PFSK-1 (cell line): ENCODE data around the gene THRSP.

Experiments used
- POLR2AphosphoS5 ChIP-seq: IDR thresholded peaks from 2 replicates; pipeline ENCODE4 v1.6.1; 2012; ENCODE audit warnings: low read depth, mild to moderate bottlenecking, control low read depth, low read length, moderate library complexity
- TF ChIP-seq, protein P1 (sequence below), 2 experiments: IDR thresholded peaks; 2 replicates each; pipeline versions ENCODE4 v1.6.1 to v1.8.0; 2011 to 2012; ENCODE audit warnings: low read depth in 2 of 2, low read length in 2 of 2, control low read depth in 1 of 2, inconsistent platforms in 1 of 2, mild to moderate bottlenecking in 1 of 2, moderate library complexity in 1 of 2; ENCODE audit not compliant: insufficient read depth in 1 of 2

- TF ChIP-seq, protein P1, sequence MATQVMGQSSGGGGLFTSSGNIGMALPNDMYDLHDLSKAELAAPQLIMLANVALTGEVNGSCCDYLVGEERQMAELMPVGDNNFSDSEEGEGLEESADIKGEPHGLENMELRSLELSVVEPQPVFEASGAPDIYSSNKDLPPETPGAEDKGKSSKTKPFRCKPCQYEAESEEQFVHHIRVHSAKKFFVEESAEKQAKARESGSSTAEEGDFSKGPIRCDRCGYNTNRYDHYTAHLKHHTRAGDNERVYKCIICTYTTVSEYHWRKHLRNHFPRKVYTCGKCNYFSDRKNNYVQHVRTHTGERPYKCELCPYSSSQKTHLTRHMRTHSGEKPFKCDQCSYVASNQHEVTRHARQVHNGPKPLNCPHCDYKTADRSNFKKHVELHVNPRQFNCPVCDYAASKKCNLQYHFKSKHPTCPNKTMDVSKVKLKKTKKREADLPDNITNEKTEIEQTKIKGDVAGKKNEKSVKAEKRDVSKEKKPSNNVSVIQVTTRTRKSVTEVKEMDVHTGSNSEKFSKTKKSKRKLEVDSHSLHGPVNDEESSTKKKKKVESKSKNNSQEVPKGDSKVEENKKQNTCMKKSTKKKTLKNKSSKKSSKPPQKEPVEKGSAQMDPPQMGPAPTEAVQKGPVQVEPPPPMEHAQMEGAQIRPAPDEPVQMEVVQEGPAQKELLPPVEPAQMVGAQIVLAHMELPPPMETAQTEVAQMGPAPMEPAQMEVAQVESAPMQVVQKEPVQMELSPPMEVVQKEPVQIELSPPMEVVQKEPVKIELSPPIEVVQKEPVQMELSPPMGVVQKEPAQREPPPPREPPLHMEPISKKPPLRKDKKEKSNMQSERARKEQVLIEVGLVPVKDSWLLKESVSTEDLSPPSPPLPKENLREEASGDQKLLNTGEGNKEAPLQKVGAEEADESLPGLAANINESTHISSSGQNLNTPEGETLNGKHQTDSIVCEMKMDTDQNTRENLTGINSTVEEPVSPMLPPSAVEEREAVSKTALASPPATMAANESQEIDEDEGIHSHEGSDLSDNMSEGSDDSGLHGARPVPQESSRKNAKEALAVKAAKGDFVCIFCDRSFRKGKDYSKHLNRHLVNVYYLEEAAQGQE (IDR thresholded peaks at IDR 0.05; ENCODE audit: insufficient read depth in 1 of 2, low read depth in 2 of 2, low read length in 2 of 2) = no peak
- TF ChIP-seq POLR2AphosphoS5 = no peak
These were observed 43.9 kb upstream of the THRSP start for GRCh38 chr11:78019808-78020207.
